ENCODE data around the gene PARP8. TPM values are rescaled to one million over a fixed set of nuclear protein-coding genes. Genes with fewer than 3 reads are reported as not detected.

The PARP8 gene
- total and polyA plus RNA-seq, 9 of the 15 experiments (the other 6 are each of a cell fraction or from before 2014, with no cell fraction given) = 0.03 to 0.31 TPM; not detected in 7

DNA sequence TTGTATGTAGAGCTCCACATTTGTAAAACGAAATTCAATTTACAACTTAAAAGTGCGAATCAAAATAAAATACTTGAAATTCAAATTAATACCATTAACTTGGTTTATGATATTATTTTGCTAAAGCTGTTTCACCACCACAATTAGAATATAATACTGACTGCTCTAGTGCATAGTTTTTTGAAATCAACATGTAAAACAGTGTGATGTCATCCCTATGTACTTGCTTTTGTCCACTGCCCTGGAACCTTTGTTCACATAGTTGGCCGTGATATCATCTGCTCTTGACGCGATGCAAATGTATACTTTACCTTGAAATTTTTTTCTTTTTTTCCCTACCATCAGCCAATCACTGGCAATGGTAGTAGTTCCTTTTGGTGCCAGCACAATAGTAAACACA lies 125.4 kb downstream of the PARP8 start:
- H3K27me3 ChIP-seq (ENCODE audit: control insufficient read depth in 2 of 2, insufficient read depth in 2 of 2, low read length in 2 of 2) = no peaks in the 10 kb centered on the region
- CTCF ChIA-PET (ENCODE audit: low intra/inter-chr PET ratio) = no interaction called here
- BruUV-seq (replicated peaks) = no TSS peak

More for the DNA sequence above, 125.4 kb downstream of the PARP8 start:
- Histone ChIP-seq H4K20me1 (replicated peaks; ENCODE audit: control insufficient read depth, insufficient read depth, low read length) (no peaks in the 10 kb centered on the region), H3K9me1 (ENCODE audit: control insufficient read depth, insufficient read depth, low read length) (no peaks in the 10 kb centered on the region), H3K4me1 (replicated peaks in 1 of 2; ENCODE audit: control insufficient read depth in 2 of 2, insufficient read depth in 2 of 2, low read length in 2 of 2) (no peaks in the 10 kb centered on the region), H3K9me3 (replicated peaks; ENCODE audit: control insufficient read depth, insufficient read depth, low read depth, low read length) (no peaks in the 10 kb centered on the region; the same call in 1 of the 2 replicates), H3K4me3 (no peak overlapping the region), H3K9ac (ENCODE audit: insufficient read depth in 1 of 2, low read depth in 2 of 2, low read length in 2 of 2) (no peak overlapping the region), H3K36me3 (ENCODE audit: control insufficient read depth, insufficient read depth, low read length) (no peaks in the 10 kb centered on the region), H2AFZ (ENCODE audit: low read depth, low read length) (no peak overlapping the region), H3K27ac (ENCODE audit: extremely low read depth, low read depth, low read length) (no peak overlapping the region), H3K79me2 (ENCODE audit: control insufficient read depth, insufficient read depth, low read length) (no peaks in the 10 kb centered on the region), H3K4me2 (ENCODE audit: insufficient read depth, low read length) (no peak overlapping the region)
- ATAC-seq (no peak), DNase-seq (ENCODE audit: extremely low read depth in 1 of 4, low spot score in 3 of 4) (no peak), FAIRE-seq (no peak)
- in situ Hi-C loops (cut with MboI) = no loop called here
- intact Hi-C loops (cut with micrococcal nuclease) = no loop called here
- TF ChIP-seq ZNF165 (CRISPR knock-in tag; IDR thresholded peaks at IDR 0.05; ENCODE audit: borderline replicate concordance) (no peak), KAT8 (IDR thresholded peaks at IDR 0.05; ENCODE audit: low read depth) (no peak), ZNF79 (CRISPR knock-in tag; IDR thresholded peaks at IDR 0.05; ENCODE audit: low read depth) (no peak), NFYB (IDR thresholded peaks at IDR 0.05; ENCODE audit: extremely low read depth, insufficient read length) (no peak), NFE2L1 (tag; IDR thresholded peaks at IDR 0.05; ENCODE audit: borderline replicate concordance, low read depth) (no peak), FIP1L1 (IDR thresholded peaks at IDR 0.05; ENCODE audit: low read depth, low read length, poor library complexity, severe bottlenecking) (no peak), POLR2AphosphoS2 (IDR thresholded peaks at IDR 0.05; ENCODE audit: low read length) (no peak), SAFB (IDR thresholded peaks at IDR 0.05; ENCODE audit: borderline replicate concordance, low read depth, low read length) (no peak), BCOR (IDR thresholded peaks at IDR 0.05) (no peak), BRD4 (IDR thresholded peaks at IDR 0.05) (no peak), KLF10 (CRISPR knock-in tag; IDR thresholded peaks at IDR 0.05) (no peak), ZNF592 (IDR thresholded peaks at IDR 0.05) (no peak), ZNF384 (IDR thresholded peaks at IDR 0.05; ENCODE audit: low read depth, low read length) (no peak), SIN3A (IDR thresholded peaks at IDR 0.05; ENCODE audit: borderline replicate concordance in 2 of 2, control insufficient read depth in 1 of 2, low read depth in 2 of 2, low read length in 2 of 2) (no peak), NCOA2 (IDR thresholded peaks at IDR 0.05; ENCODE audit: partially characterized antibody in 2 of 2) (no peak), ZNF668 (CRISPR knock-in tag; IDR thresholded peaks at IDR 0.05) (no peak)
- TF ChIP-seq, protein P1, sequence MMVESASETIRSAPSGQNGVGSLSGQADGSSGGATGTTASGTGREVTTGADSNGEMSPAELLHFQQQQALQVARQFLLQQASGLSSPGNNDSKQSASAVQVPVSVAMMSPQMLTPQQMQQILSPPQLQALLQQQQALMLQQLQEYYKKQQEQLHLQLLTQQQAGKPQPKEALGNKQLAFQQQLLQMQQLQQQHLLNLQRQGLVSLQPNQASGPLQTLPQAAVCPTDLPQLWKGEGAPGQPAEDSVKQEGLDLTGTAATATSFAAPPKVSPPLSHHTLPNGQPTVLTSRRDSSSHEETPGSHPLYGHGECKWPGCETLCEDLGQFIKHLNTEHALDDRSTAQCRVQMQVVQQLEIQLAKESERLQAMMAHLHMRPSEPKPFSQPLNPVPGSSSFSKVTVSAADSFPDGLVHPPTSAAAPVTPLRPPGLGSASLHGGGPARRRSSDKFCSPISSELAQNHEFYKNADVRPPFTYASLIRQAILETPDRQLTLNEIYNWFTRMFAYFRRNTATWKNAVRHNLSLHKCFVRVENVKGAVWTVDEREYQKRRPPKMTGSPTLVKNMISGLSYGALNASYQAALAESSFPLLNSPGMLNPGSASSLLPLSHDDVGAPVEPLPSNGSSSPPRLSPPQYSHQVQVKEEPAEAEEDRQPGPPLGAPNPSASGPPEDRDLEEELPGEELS (CRISPR knock-in tag; IDR thresholded peaks at IDR 0.05; ENCODE audit: borderline replicate concordance) = no peak
- POLR2A ChIA-PET = no interaction called here
- WGBS (ENCODE audit: insufficient coverage, low coverage, missing lambda C conversion rate) = under 1% methylated on average over 5 of the region's 5 CpGs
